H9 (cell line): ENCODE measurements around the gene EPS15. TPM values are rescaled to one million over a fixed set of nuclear protein-coding genes. Genes with fewer than 3 reads are reported as not detected.

ENCODE experiments used
- DNase-seq: peaks from one replicate; pipeline ENCODE4 v3.0.0-alpha.2; 2017
- H2AFZ ChIP-seq: one replicate; pipeline ENCODE4 v1.6.1; 2013; ENCODE audit warnings: mild to moderate bottlenecking, low read length, control low read depth, moderate library complexity
- H2AK5ac ChIP-seq: 2 replicates; pipeline ENCODE4 v1.6.1; 2013; ENCODE audit warnings: low read length, control low read depth, mixed read lengths; ENCODE audit not compliant: insufficient read length
- H2BK120ac ChIP-seq: one replicate; pipeline ENCODE4 v1.6.1; 2013; ENCODE audit warnings: low read depth, mild to moderate bottlenecking, low read length, control low read depth, inconsistent platforms; ENCODE audit not compliant: poor library complexity, severe bottlenecking
- H2BK12ac ChIP-seq: 2 replicates; pipeline ENCODE4 v1.6.1; 2013; ENCODE audit warnings: low read length, control low read depth, mixed read lengths, low read depth; ENCODE audit not compliant: insufficient read length
- H2BK15ac ChIP-seq: 2 replicates; pipeline ENCODE4 v1.6.1; 2013; ENCODE audit warnings: low read depth, low read length, control low read depth
- H2BK20ac ChIP-seq: one replicate; pipeline ENCODE4 v1.6.1; 2013; ENCODE audit warnings: low read depth, mild to moderate bottlenecking, low read length, control low read depth, inconsistent platforms; ENCODE audit not compliant: poor library complexity, severe bottlenecking
- H2BK5ac ChIP-seq: 2 replicates; pipeline ENCODE4 v1.6.1; 2013; ENCODE audit warnings: low read length, control low read depth, mixed read lengths; ENCODE audit not compliant: insufficient read length
- H3K14ac ChIP-seq: 2 replicates; pipeline ENCODE4 v1.6.1; 2013; ENCODE audit warnings: low read length, control low read depth; ENCODE audit not compliant: insufficient read depth
- H3K18ac ChIP-seq: 2 replicates; pipeline ENCODE4 v1.6.1; 2013; ENCODE audit warnings: low read depth, mild to moderate bottlenecking, mixed read lengths, low read length, control low read depth; ENCODE audit not compliant: insufficient read length
- H3K23ac ChIP-seq: 2 replicates; pipeline ENCODE4 v1.6.1; 2013; ENCODE audit warnings: low read length, control low read depth, mixed read lengths, low read depth; ENCODE audit not compliant: insufficient read length
- H3K23me2 ChIP-seq: 2 replicates; pipeline ENCODE4 v1.6.1; 2013; ENCODE audit warnings: low read depth, mild to moderate bottlenecking, mixed read lengths, low read length, control low read depth; ENCODE audit not compliant: insufficient read length, poor library complexity, severe bottlenecking
- H3K27ac ChIP-seq: 2 replicates; pipeline ENCODE4 v1.5.1; 2013; ENCODE audit warnings: low read length, control low read depth, mixed read lengths, low read depth; ENCODE audit not compliant: insufficient read length
- H3K27me3 ChIP-seq: 2 replicates; pipeline ENCODE4 v1.6.1; 2013; ENCODE audit warnings: low read length, control low read depth, inconsistent platforms; ENCODE audit not compliant: insufficient read depth
- H3K4ac ChIP-seq: 2 replicates; pipeline ENCODE4 v1.6.1; 2013; ENCODE audit warnings: low read depth, mild to moderate bottlenecking, control low read depth, inconsistent platforms, low read length, moderate library complexity
- H3K4me1 ChIP-seq: 2 replicates; pipeline ENCODE4 v1.6.1; 2013; ENCODE audit warnings: low read length, control low read depth, inconsistent platforms; ENCODE audit not compliant: insufficient read depth
- H3K4me2 ChIP-seq: 2 replicates; pipeline ENCODE4 v1.6.1; 2013; ENCODE audit warnings: low read length, control low read depth, mixed read lengths; ENCODE audit not compliant: insufficient read length, insufficient read depth
- H3K56ac ChIP-seq: 2 replicates; pipeline ENCODE4 v1.6.1; 2013; ENCODE audit warnings: low read depth, mild to moderate bottlenecking, mixed read lengths, low read length, control low read depth; ENCODE audit not compliant: insufficient read length
- H3K79me1 ChIP-seq: 2 replicates; pipeline ENCODE4 v1.6.1; 2013; ENCODE audit warnings: low read depth, mild to moderate bottlenecking, moderate library complexity, low read length, control low read depth, inconsistent platforms; ENCODE audit not compliant: insufficient read depth, poor library complexity, severe bottlenecking
- H3K79me2 ChIP-seq: 2 replicates; pipeline ENCODE4 v1.6.1; 2013; ENCODE audit warnings: low read length, control low read depth, inconsistent platforms; ENCODE audit not compliant: insufficient read depth
- H3K9ac ChIP-seq: 2 replicates; pipeline ENCODE4 v1.6.1; 2013; ENCODE audit warnings: low read length, control low read depth, mixed read lengths; ENCODE audit not compliant: insufficient read length; ENCODE audit errors: extremely low read depth
- H3K9me3 ChIP-seq: one replicate; pipeline ENCODE4 v1.6.1; 2013; ENCODE audit warnings: low read depth, low read length, inconsistent platforms; ENCODE audit not compliant: control insufficient read depth
- H3T11ph ChIP-seq: one replicate; pipeline ENCODE4 v1.6.1; 2013; ENCODE audit warnings: mild to moderate bottlenecking, low read length, control low read depth, inconsistent platforms
- H4K20me1 ChIP-seq: one replicate; pipeline ENCODE4 v1.6.1; 2013; ENCODE audit not compliant: control insufficient read depth, insufficient read length, insufficient read depth
- H4K5ac ChIP-seq: 2 replicates; pipeline ENCODE4 v1.6.1; 2013; ENCODE audit warnings: low read depth, mild to moderate bottlenecking, mixed read lengths, low read length, control low read depth; ENCODE audit not compliant: insufficient read length
- H4K8ac ChIP-seq: replicated peaks from 2 replicates; pipeline ENCODE4 v1.6.1; 2013; ENCODE audit warnings: low read length, control low read depth, mixed read lengths, low read depth; ENCODE audit not compliant: insufficient read length
- H4K91ac ChIP-seq: 2 replicates; pipeline ENCODE4 v1.6.1; 2013; ENCODE audit warnings: low read depth, mild to moderate bottlenecking, moderate library complexity, mixed read lengths, low read length, control low read depth; ENCODE audit not compliant: insufficient read length
- H3K27ac Mint-ChIP-seq, 3 experiments: 2 replicates in 2 of 3; 3 replicates in 1 of 3; pipeline ENCODE4 v1.8.0; 2020 to 2021; ENCODE audit warnings: mixed read lengths in 3 of 3, mild to moderate bottlenecking in 1 of 3, moderate library complexity in 1 of 3
- H3K27me3 Mint-ChIP-seq: 2 replicates; pipeline ENCODE4 v1.8.0; 2021; ENCODE audit warnings: low read depth, mild to moderate bottlenecking, moderate library complexity, mixed read lengths
- H3K36me3 Mint-ChIP-seq, 3 experiments: 2 replicates in 2 of 3; 3 replicates in 1 of 3; pipeline ENCODE4 v1.8.0; 2020 to 2021; ENCODE audit warnings: low read depth in 3 of 3, mixed read lengths in 3 of 3; ENCODE audit not compliant: insufficient read depth in 1 of 3
- H3K4me1 Mint-ChIP-seq, 2 experiments: 2 replicates each; pipeline ENCODE4 v1.8.0; 2020; ENCODE audit warnings: mixed read lengths in 2 of 2
- H3K4me3 Mint-ChIP-seq, 2 experiments: 2 replicates in 1 of 2; 3 replicates in 1 of 2; pipeline ENCODE4 v1.8.0; 2020 to 2021; ENCODE audit warnings: mild to moderate bottlenecking in 2 of 2, mixed read lengths in 2 of 2, moderate library complexity in 1 of 2
- H3K9me3 Mint-ChIP-seq, 2 experiments: 2 replicates in 1 of 2; 3 replicates in 1 of 2; pipeline ENCODE4 v1.8.0; 2020; ENCODE audit warnings: mild to moderate bottlenecking in 2 of 2, mixed read lengths in 2 of 2, moderate library complexity in 1 of 2
- CTCF ChIP-seq: fragments of 200-600 bp; sonication (generic); conservative IDR thresholded peaks from 3 replicates; pipeline ENCODE4 v1.8.0; 2021; ENCODE audit warnings: antibody characterized with exemption, mild to moderate bottlenecking
- WGBS: extraction: QIAGEN DNeasy Blood & Tissue Kit; methylation state at CpG from one replicate; pipeline ENCODE4 v1.1.7; 2013; ENCODE audit warnings: missing lambda C conversion rate, low lambda C conversion rate, mixed read lengths; ENCODE audit not compliant: insufficient read length; ENCODE audit errors: extremely low coverage; 5-methylcytosine and 5-hydroxymethylcytosine counted together
- total RNA-seq: library from RNA; stranded (reverse); gene quantifications from 2 replicates; pipeline ENCODE4 v1.2.1, GENCODE V29; 2021

EPS15 gene
- total RNA-seq, 1 experiment from 2014 or later = 44.1 TPM

- Histone ChIP-seq H3K9me3 (no peaks in the 10 kb centered on the region), H3K9ac (no peak overlapping the region), H4K8ac (no peak overlapping the region), H2AFZ (no peak overlapping the region), H3K18ac (no peak overlapping the region), H2BK20ac (no peak overlapping the region), H3K23me2 (peaks cover 9% of the 10 kb centered on the region), H2BK12ac (no peak overlapping the region), H3K4ac (no peak overlapping the region), H3K27me3 (no peaks in the 10 kb centered on the region; the same call in 1 of the 2 replicates), H3K23ac (no peak overlapping the region), H2BK15ac (no peak overlapping the region), H3K79me1 (no peaks in the 10 kb centered on the region), H2AK5ac (no peak overlapping the region), H3K56ac (no peak overlapping the region), H3K4me1 (no peaks in the 10 kb centered on the region), H3K79me2 (no peaks in the 10 kb centered on the region), H2BK5ac (no peak overlapping the region), H2BK120ac (no peak overlapping the region), H3K4me2 (no peak overlapping the region), H3T11ph (no peak overlapping the region), H3K27ac (no peak overlapping the region), H4K5ac (no peak overlapping the region), H4K20me1 (no peaks in the 10 kb centered on the region), H3K14ac (no peak overlapping the region), H4K91ac (no peak overlapping the region)
- no peak for DNase-seq
- no CpG with 5 or more reads among the region's 9 CpGs for WGBS
- TF ChIP-seq CTCF = no peak
- no peaks in the 10 kb centered on the region; a peak in 1 of 7 replicates for H3K36me3 Mint-ChIP-seq
- no peaks in the 10 kb centered on the region for H3K9me3 Mint-ChIP-seq
- H3K27me3 Mint-ChIP-seq = peaks cover 26% of the 10 kb centered on the region
- H3K4me1 Mint-ChIP-seq = peaks cover 27 to 33% of the 10 kb centered on the region in 2 experiments
- no peak overlapping the region for H3K27ac Mint-ChIP-seq
- no peak overlapping the region for H3K4me3 Mint-ChIP-seq
Observed at GRCh38 chr1:51342591-51343206, 176.4 kb downstream of the EPS15 start.
